A673 (cell line): ENCODE data around the gene HERC2.
"Not testable (repeated sequence)": the region's sequence is repeated elsewhere in the genome, so short reads cannot be mapped to it uniquely, and the experiment has no call there.

Source experiments
- EZH2 ChIP-seq: fragments of 200-600 bp; sonication (generic); IDR thresholded peaks from 2 replicates; pipeline ENCODE4 v1.6.1; 2017; ENCODE audit warnings: borderline replicate concordance, low read depth, mild to moderate bottlenecking, mixed read lengths, antibody characterized with exemption, low read length; ENCODE audit not compliant: poor library complexity, severe bottlenecking
- TF ChIP-seq, protein P1 (sequence below): fragments of 300-800, 200-600 bp; sonication (generic); conservative IDR thresholded peaks from 2 replicates; pipeline ENCODE4 v1.5.1; 2017; ENCODE audit warnings: low read depth, mild to moderate bottlenecking, antibody characterized with exemption, low read length, moderate library complexity, mixed read lengths

- TF ChIP-seq, protein P1, sequence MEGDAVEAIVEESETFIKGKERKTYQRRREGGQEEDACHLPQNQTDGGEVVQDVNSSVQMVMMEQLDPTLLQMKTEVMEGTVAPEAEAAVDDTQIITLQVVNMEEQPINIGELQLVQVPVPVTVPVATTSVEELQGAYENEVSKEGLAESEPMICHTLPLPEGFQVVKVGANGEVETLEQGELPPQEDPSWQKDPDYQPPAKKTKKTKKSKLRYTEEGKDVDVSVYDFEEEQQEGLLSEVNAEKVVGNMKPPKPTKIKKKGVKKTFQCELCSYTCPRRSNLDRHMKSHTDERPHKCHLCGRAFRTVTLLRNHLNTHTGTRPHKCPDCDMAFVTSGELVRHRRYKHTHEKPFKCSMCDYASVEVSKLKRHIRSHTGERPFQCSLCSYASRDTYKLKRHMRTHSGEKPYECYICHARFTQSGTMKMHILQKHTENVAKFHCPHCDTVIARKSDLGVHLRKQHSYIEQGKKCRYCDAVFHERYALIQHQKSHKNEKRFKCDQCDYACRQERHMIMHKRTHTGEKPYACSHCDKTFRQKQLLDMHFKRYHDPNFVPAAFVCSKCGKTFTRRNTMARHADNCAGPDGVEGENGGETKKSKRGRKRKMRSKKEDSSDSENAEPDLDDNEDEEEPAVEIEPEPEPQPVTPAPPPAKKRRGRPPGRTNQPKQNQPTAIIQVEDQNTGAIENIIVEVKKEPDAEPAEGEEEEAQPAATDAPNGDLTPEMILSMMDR: not testable (repeated sequence)
- TF ChIP-seq EZH2: not testable (repeated sequence)
Measured at GRCh38 chr15:28296814-28297213, 25.2 kb downstream of the HERC2 start.
